ENCODE results near the gene SLC1A7. TPM values are rescaled to one million over a fixed set of nuclear protein-coding genes. Genes with fewer than 3 reads are reported as not detected.

Gene SLC1A7
- total and polyA plus RNA-seq, 8 donors = 0.08 to 0.45 (median 0.29) TPM; not detected in 5

DNA sequence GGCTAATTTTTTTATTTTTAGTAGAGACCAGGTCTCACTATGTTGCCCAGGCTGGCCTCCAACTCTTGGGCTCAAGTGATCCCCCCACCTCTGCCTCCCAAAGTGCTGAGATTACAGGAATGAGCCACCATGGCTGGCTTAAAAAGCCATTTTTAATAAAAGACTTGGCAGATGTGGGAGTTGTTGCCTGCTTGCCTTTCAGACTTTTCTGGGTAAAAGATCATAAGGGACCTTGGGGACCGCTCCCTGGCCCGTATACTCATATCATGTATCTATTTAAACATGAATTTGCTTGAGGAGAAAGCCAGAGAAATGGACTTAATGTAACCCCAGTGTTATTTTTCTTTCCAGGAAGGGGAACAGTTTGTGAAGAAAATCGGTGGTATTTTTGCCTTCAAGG is 103.9 kb downstream of the SLC1A7 start:
- no peaks in the 10 kb centered on the region for H3K27me3 ChIP-seq
- H3K36me3 ChIP-seq = peaks cover 8 to 52% (median 43%) of the 10 kb centered on the region in 4 donors
- H3K4me1 ChIP-seq = peaks cover 0 to 10% (median 0%) of the 10 kb centered on the region in 4 donors
- no peak overlapping the region for H3K4me3 ChIP-seq
- no peaks in the 10 kb centered on the region for H3K9me3 ChIP-seq
- 82 to 97% (median 92%) methylated on average over 3 of the region's 3 CpGs for WGBS, 5 donors
- no peak for DNase-seq
- no peak overlapping the region for H3K27ac ChIP-seq
- TF ChIP-seq POLR2AphosphoS5 (IDR thresholded peaks at IDR 0.05) (no peak), EP300 (IDR thresholded peaks at IDR 0.05) (no peak), POLR2A (IDR thresholded peaks at IDR 0.05) (no peak)
- TF ChIP-seq, protein P1, sequence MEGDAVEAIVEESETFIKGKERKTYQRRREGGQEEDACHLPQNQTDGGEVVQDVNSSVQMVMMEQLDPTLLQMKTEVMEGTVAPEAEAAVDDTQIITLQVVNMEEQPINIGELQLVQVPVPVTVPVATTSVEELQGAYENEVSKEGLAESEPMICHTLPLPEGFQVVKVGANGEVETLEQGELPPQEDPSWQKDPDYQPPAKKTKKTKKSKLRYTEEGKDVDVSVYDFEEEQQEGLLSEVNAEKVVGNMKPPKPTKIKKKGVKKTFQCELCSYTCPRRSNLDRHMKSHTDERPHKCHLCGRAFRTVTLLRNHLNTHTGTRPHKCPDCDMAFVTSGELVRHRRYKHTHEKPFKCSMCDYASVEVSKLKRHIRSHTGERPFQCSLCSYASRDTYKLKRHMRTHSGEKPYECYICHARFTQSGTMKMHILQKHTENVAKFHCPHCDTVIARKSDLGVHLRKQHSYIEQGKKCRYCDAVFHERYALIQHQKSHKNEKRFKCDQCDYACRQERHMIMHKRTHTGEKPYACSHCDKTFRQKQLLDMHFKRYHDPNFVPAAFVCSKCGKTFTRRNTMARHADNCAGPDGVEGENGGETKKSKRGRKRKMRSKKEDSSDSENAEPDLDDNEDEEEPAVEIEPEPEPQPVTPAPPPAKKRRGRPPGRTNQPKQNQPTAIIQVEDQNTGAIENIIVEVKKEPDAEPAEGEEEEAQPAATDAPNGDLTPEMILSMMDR (IDR thresholded peaks at IDR 0.05) = no peak
- intact Hi-C loops (cut with DNase I; ENCODE audit: low total_unique reads) = no loop called here

Small RNAs within 50 kb of the gene (small RNA-seq; reads per million reads assigned to genes)
- 0 reads per million in 4 donors for gene HIGD1AP11

Other genes with a start within 250 kb of the SLC1A7 start
- 100 to 1,000 TPM in 4 of 5 donors, 10 to 100 TPM in 1; 82.8 to 262 (median 140) TPM for gene ECHDC2, start 220.9 kb downstream of the SLC1A7 start, total RNA-seq
- 100 to 1,000 TPM in 2 of 3 donors, 10 to 100 TPM in 1; 80.4 to 161 (median 149) TPM for gene ECHDC2, start 220.9 kb downstream of the SLC1A7 start, polyA plus RNA-seq
- 100 to 1,000 TPM in 1 of 5 donors, 10 to 100 TPM in 4; 45.1 to 333 (median 86.4) TPM for gene SCP2, start 215.4 kb downstream of the SLC1A7 start, total RNA-seq
- gene SCP2, start 215.4 kb downstream of the SLC1A7 start, polyA plus RNA-seq = 100 to 1,000 TPM; 107 to 347 (median 177) TPM
- gene PODN, start 80.4 kb downstream of the SLC1A7 start, total RNA-seq = 100 to 1,000 TPM in 3 of 5 donors, 10 to 100 TPM in 2; 19.8 to 356 (median 128) TPM
- gene PODN, start 80.4 kb downstream of the SLC1A7 start, polyA plus RNA-seq = 10 to 100 TPM in 1 of 3 donors, 1 to 10 TPM in 2; 8.3 to 18.4 (median 9.6) TPM
- gene CPT2, start 54.2 kb upstream of the SLC1A7 start, total RNA-seq = 100 to 1,000 TPM in 1 of 5 donors, 10 to 100 TPM in 3, 1 to 10 TPM in 1; 2.3 to 221 (median 24.2) TPM
- 10 to 100 TPM; 12.3 to 30.5 (median 14.6) TPM for gene CPT2, start 54.2 kb upstream of the SLC1A7 start, polyA plus RNA-seq
- gene CZIB, start 78.0 kb upstream of the SLC1A7 start, total RNA-seq = 10 to 100 TPM; 31.6 to 52.7 (median 38.0) TPM
- 10 to 100 TPM; 60.8 to 78.8 (median 74.9) TPM for gene CZIB, start 78.0 kb upstream of the SLC1A7 start, polyA plus RNA-seq
- 10 to 100 TPM in 3 of 5 donors, 1 to 10 TPM in 2; 2.9 to 58.3 (median 25.5) TPM for gene MAGOH, start 95.9 kb upstream of the SLC1A7 start, total RNA-seq
- gene MAGOH, start 95.9 kb upstream of the SLC1A7 start, polyA plus RNA-seq = 100 to 1,000 TPM in 1 of 3 donors, 10 to 100 TPM in 2; 73.3 to 105 (median 81.9) TPM
- 10 to 100 TPM in 1 of 5 donors, 1 to 10 TPM in 3, under 1 TPM in 1; 0.58 to 26.8 (median 3.5) TPM for gene LRP8, start 185.4 kb upstream of the SLC1A7 start, total RNA-seq
- 1 to 10 TPM in 2 of 3 donors, under 1 TPM in 1; 0.81 to 2.9 (median 1.1) TPM for gene LRP8, start 185.4 kb upstream of the SLC1A7 start, polyA plus RNA-seq

Measured in stomach (tissue), 9 donors.